ENCODE data around the gene MYO3B. TPM values are rescaled to one million over a fixed set of nuclear protein-coding genes. Genes with fewer than 3 reads are reported as not detected.
A peak's percentile ranks its signal among the peaks of the same experiment; 100 is the strongest.

The MYO3B gene
- total RNA-seq, 1 donor from 2014 or later: not detected

- peak; percentile 42 for DNase-seq
Measured at GRCh38 chr2:170307555-170308351, 129.8 kb downstream of the MYO3B start.

GRCh38 chr2:170310876-170311502, 133.0 kb downstream of the MYO3B start:
- no peak for DNase-seq

GRCh38 chr2:170313347-170313991, 135.5 kb downstream of the MYO3B start:
- DNase-seq: no peak

GRCh38 chr2:170313992-170314348, 136.0 kb downstream of the MYO3B start:
- DNase-seq: no peak

DNA sequence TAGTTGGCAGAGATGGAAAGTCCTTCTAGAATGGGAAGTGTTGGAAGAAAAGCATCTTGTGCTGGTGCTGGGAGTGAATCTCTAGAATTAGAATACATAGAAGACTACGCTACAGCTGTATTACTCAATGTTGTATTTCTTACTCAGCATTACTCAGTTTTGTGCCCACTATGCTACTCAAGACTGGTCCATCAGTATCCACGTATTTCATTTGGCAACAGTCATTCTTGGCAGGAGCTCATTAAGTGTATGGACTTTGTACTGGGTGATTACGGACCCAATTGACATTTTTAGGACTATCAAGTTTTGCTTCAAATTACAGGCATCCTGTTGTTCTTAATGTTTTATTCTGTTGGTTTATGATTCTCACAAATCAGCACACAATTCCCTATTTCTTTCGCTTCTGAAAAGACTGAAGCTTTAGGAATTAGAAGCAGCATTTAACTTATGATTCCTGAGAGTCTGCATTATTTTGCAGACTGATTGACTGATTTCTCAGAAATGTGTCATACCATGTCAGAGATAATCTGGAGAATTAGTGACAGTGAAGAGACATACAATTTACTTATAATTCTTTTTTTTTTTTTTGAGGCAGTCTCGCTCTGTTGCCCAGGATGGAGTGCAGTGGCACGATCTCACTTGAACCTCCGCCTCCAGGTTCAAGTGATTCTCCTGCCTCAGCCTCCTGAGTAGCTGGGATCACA, 136.9 kb downstream of the MYO3B start:
- DNase-seq: no peak

GRCh38 chr2:170320948-170321347, 143.0 kb downstream of the MYO3B start:
- DNase-seq: no peak

DNA sequence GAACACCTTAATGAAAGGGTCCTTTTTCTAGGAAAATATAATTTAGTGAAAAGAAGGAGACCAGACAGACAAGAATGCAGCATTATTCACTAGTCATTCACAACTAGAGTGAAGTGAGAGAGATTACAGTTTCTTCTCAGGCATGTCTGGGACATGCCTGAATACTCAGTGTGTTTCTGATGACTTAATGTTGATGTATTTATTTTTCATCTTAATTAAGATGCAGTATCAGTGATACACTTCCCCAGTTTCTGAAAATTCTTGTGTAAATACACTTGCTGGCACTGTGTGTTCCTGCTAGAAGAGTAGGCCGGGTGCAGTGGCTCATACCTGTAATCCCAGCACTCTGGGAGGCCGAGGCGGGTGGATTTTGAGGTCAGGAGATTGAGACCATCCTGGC, 143.6 kb downstream of the MYO3B start:
- no peak for DNase-seq

GRCh38 chr2:170322140-170322766, 144.3 kb downstream of the MYO3B start:
- no peak for DNase-seq

GRCh38 chr2:170323743-170324142, 145.8 kb downstream of the MYO3B start:
- no peak for DNase-seq

GRCh38 chr2:170324640-170325046, 146.7 kb downstream of the MYO3B start:
- peak; percentile 64 for DNase-seq

GRCh38 chr2:170330881-170331280, 152.9 kb downstream of the MYO3B start:
- DNase-seq: no peak

- DNase-seq: no peak
Measured at GRCh38 chr2:170332676-170333402, 154.9 kb downstream of the MYO3B start.

DNA sequence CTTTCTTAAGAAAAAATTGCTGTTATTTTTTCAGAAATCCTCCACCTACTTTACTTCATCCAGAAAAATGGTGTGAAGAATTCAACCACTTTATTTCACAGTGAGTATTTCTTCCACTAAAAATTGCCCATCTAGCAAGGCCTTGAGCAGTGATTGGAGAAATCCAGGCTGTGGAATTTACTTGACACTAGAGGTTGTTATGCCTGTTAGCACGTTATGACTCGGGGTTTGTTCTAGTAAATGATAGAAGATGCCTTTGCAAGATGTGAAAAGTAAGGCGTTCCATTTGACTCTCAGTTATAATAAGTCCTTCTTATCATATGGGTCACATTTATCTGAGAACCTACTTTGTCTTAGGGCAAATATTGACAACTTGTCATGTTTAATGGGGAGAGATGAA, 157.4 kb downstream of the MYO3B start:
- DNase-seq: no peak

DNA sequence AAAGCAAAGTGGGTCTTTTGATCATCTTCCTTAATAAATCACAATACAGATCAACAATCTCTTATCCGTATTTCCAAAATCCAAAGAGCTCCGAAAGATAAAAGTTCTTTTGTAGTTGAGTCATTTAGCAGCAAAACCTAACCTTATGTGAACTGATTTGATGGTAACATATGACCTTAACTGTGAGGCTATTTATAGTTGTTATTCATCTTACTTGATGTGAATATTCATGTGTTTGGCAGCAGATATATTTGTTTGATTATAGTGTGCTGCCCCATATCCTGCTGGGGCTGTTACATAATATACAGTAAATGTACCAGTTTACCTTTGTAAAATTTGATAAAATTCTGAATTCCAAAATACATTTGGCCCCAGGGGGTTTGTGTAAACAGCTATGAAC, 158.5 kb downstream of the MYO3B start:
- DNase-seq: no peak

DNA sequence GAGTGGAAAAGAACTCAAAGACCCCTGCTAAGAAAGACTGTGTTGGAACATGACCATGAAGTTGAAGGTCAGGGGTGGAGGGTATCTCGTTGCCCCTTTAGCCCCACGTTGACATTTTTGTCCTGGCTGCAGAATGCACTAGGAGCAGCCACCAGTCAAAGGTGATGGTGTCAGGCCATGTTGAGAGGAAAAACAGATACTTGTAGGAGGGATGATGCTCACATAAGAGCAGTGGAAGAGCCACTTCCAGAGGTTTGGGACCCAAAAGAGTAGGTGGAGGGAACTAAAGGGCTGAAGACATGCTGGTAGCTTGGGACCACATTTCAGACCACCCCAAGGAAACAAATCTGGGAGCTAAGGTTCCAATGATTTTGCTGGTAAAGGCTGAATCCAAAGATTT, 159.0 kb downstream of the MYO3B start:
- no peak for DNase-seq

- no peak for DNase-seq
Measured at GRCh38 chr2:170339322-170339721, 161.4 kb downstream of the MYO3B start.

- DNase-seq: no peak
Measured at GRCh38 chr2:170339750-170340692, 162.1 kb downstream of the MYO3B start.

GRCh38 chr2:170340693-170341068, 162.7 kb downstream of the MYO3B start:
- DNase-seq: no peak

DNA sequence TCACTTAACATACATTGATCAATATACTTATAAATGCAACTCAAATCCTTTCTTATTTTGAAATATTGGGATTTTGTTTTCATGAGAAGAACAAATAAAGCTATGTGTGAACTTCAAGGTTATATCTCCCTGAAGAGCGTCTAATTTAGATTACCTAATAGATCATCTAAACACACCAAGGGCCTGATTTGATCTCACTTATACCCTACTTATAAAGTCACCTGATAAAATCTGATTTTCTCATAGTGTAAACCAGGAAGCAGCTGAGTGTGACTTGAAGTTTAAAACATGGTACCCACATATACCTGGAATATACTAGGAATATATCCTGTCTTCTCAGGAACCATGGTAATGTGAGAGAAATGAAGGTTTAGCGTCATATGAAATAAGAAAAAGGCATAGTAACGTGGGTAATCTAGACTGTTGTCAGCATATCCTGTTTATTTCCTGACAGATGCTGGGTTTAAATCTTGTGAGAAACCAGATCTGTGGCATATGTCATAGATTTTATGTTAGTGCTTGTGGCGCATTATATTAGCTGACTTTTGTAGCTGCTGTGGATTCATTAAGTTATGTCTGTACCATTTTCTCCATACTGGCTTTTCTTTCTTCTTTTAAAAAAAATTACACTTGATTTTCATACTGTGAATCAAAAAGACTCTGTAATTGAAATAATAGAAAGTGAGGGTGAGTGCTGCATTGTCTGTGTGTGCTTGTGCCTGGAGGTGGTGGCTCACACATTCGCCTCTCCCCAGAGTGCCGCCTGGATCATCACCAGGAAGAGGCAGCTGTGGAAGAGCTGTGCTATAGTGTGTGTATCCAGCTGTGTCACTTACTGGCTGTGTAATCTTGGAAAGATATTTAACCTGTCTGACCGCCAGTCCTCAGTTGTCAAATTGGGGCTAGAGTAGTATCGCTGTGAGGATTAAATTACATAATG, 164.0 kb downstream of the MYO3B start:
- DNase-seq: no peak
